Activated T-cell treated with anti-CD3 and anti-CD28 coated beads, Interleukin-2, amount 50 U/mL, for 4 hours (primary cell): Measurements from ENCODE around the gene ZNF700. TPM values are rescaled to one million over a fixed set of nuclear protein-coding genes. Genes with fewer than 3 reads are reported as not detected.
"Not testable (repeated sequence)": the region's sequence is repeated elsewhere in the genome, so short reads cannot be mapped to it uniquely, and the experiment has no call there.

Source experiments
- ATAC-seq, 2 donors: fragments of 200-7000 bp; cut with Tn5 transposase; one replicate each; pipeline ENCODE4 v1.10.0; 2021
- DNase-seq: peaks from one replicate; pipeline ENCODE4 v3.0.0-alpha.2; 2020
- H3K27me3 Mint-ChIP-seq: one replicate; pipeline ENCODE4 v1.8.0; 2021; ENCODE audit warnings: low read depth, mixed read lengths
- H3K36me3 Mint-ChIP-seq: one replicate; pipeline ENCODE4 v1.8.0; 2022; ENCODE audit warnings: mixed read lengths; ENCODE audit not compliant: insufficient read depth
- H3K4me1 Mint-ChIP-seq: one replicate; pipeline ENCODE4 v1.8.0; 2021; ENCODE audit warnings: low read depth, mixed read lengths
- H3K4me3 Mint-ChIP-seq: one replicate; pipeline ENCODE4 v1.8.0; 2021; ENCODE audit warnings: mild to moderate bottlenecking, moderate library complexity, mixed read lengths
- H3K9me3 Mint-ChIP-seq: one replicate; pipeline ENCODE4 v1.8.0; 2021; ENCODE audit warnings: mixed read lengths
- total RNA-seq, 3 donors: library from RNA; stranded (reverse); gene quantifications; one replicate each; pipeline ENCODE4 v1.2.1, GENCODE V29; 2021

Gene ZNF700
- total RNA-seq, 3 donors from 2014 or later = 6.3 to 6.4 (median 6.4) TPM

DNA sequence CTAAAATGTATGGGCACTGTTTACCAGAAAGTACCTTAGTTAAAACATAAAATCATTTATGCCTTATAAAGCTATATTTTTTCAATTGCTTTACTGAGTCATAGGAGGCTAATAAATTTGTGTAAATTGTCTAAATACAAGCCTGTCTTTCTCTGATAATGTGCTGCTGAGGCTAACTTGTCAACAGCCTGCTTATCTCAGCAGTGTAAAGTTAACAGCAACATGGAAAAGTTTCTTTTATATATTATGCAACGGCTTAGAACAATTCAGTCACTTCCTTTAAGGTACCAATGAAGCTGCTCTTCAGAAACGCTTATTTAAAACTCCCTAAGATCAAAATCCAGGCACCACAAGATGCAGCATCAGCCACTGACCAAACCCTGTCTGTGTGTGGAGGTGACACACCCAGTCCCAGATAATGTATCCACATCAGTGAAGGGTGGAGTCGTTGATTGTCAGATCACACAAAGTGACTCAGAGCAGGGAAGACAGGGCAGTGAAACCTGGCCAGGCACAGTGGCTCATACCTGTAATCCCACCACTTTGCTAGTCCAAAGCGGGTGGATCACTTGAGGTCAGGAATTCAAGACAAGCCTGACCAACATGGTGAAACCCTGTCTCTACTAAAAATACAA lies 10.4 kb upstream of the ZNF700 start:
- H3K4me3 Mint-ChIP-seq, ATAC-seq, H3K27me3 Mint-ChIP-seq, DNase-seq, H3K36me3 Mint-ChIP-seq, H3K4me1 Mint-ChIP-seq: not testable (repeated sequence)
- peaks cover 22% of the 10 kb centered on the region for H3K9me3 Mint-ChIP-seq

DNA sequence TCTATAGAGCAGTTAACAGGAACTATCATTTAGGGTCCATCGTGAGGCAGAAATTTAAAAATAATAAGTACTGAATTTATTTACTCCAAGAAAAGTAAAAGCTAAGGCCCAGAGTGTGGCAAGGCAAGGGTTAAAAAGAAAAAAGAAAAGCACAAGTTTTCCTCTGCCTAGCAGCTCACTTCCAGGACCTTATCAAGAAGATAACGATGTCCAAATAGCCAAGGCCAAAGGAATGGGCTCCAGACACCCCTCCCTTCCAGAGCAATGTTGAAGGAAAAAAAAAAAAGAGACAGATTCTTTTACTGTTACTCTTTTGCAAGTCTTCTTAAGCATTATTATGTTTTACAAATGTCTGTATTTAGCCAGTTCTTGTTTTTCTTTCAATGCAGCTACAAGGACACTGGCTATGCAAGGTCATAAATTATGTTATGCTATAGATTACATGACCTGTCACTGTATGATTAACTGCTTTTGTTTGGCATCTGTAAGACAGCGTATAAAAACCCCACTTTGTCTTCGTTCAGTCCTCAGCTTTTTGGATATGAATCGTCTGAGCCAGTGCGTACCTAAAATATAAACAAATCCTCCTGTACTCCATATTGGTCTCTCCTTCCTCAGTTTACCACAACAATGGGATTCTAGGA lies 2.9 kb upstream of the ZNF700 start:
- Mint-ChIP-seq H3K27me3 (no peaks in the 10 kb centered on the region), H3K36me3 (no peaks in the 10 kb centered on the region), H3K9me3 (no peaks in the 10 kb centered on the region), H3K4me3 (no peak overlapping the region), H3K4me1 (peaks cover 30% of the 10 kb centered on the region)
- DNase-seq (no peak), ATAC-seq (no peak)

- Mint-ChIP-seq H3K4me3 (peak overlapping the region; percentile 98), H3K4me1 (peaks cover 45% of the 10 kb centered on the region)
- not testable (repeated sequence) for H3K27me3 Mint-ChIP-seq, DNase-seq, H3K9me3 Mint-ChIP-seq, H3K36me3 Mint-ChIP-seq, ATAC-seq
Measured at GRCh38 chr19:11925651-11926187, 812 bp downstream of the ZNF700 start.

GRCh38 chr19:11927227-11927626 lies 2.3 kb downstream of the ZNF700 start:
- Mint-ChIP-seq H3K9me3 (peaks cover 4% of the 10 kb centered on the region), H3K36me3 (peaks cover 4% of the 10 kb centered on the region), H3K4me1 (peaks cover 55% of the 10 kb centered on the region), H3K27me3 (no peaks in the 10 kb centered on the region), H3K4me3 (no peak overlapping the region)
- no peak for ATAC-seq
- no peak for DNase-seq

DNA sequence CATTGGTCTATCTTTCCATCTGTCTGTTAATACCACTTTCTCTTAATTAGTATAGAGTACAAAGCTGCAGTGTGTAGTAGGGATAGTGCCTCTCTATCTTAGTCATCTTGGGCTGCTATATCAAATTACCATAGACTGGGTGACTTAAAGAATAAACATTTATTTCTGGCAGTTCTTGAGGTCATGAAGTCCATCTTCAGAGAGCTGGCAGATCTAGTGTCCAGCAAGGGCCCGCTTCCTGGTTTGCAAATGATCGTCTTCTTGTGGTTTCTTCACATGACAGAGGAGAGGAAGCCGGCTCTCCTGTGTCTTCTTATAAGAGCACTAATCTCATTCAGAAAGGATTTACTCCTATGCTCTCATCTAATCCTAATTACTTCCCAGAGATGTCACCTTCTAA lies 6.1 kb downstream of the ZNF700 start:
- no peak for ATAC-seq

GRCh38 chr19:11931513-11931912 lies 6.6 kb downstream of the ZNF700 start:
- H3K36me3 Mint-ChIP-seq = peaks cover 19% of the 10 kb centered on the region
- H3K4me1 Mint-ChIP-seq = peaks cover 36% of the 10 kb centered on the region
- no peak for ATAC-seq
- H3K27me3 Mint-ChIP-seq = no peaks in the 10 kb centered on the region
- H3K4me3 Mint-ChIP-seq = no peak overlapping the region
- no peak for DNase-seq
- H3K9me3 Mint-ChIP-seq = peaks cover 8% of the 10 kb centered on the region

More for the DNA sequence above, 6.1 kb downstream of the ZNF700 start:
- peaks cover 40% of the 10 kb centered on the region for H3K4me1 Mint-ChIP-seq
- no peaks in the 10 kb centered on the region for H3K27me3 Mint-ChIP-seq
- peaks cover 8% of the 10 kb centered on the region for H3K9me3 Mint-ChIP-seq
- H3K4me3 Mint-ChIP-seq = no peak overlapping the region
- peaks cover 16% of the 10 kb centered on the region for H3K36me3 Mint-ChIP-seq
- DNase-seq = no peak

- not testable (repeated sequence) for H3K27me3 Mint-ChIP-seq, H3K4me3 Mint-ChIP-seq, DNase-seq, ATAC-seq
- peaks cover 21% of the 10 kb centered on the region for H3K9me3 Mint-ChIP-seq
- peaks cover 50% of the 10 kb centered on the region for H3K36me3 Mint-ChIP-seq
- H3K4me1 Mint-ChIP-seq = peaks cover 19% of the 10 kb centered on the region
Measured at GRCh38 chr19:11935829-11936228, 10.9 kb downstream of the ZNF700 start.

- not testable (repeated sequence) for ATAC-seq
Measured at GRCh38 chr19:11938383-11938782, 13.5 kb downstream of the ZNF700 start.

GRCh38 chr19:11941361-11941887 lies 16.5 kb downstream of the ZNF700 start:
- H3K9me3 Mint-ChIP-seq = peaks cover 42% of the 10 kb centered on the region
- peaks cover 75% of the 10 kb centered on the region for H3K36me3 Mint-ChIP-seq
- DNase-seq, H3K4me1 Mint-ChIP-seq, H3K27me3 Mint-ChIP-seq, H3K4me3 Mint-ChIP-seq, ATAC-seq: not testable (repeated sequence)

More at GRCh38 chr19:11938383-11938782, 13.5 kb downstream of the ZNF700 start:
- Mint-ChIP-seq H3K9me3 (peaks cover 34% of the 10 kb centered on the region), H3K36me3 (peaks cover 62% of the 10 kb centered on the region)
- H3K27me3 Mint-ChIP-seq, DNase-seq, H3K4me1 Mint-ChIP-seq, H3K4me3 Mint-ChIP-seq: not testable (repeated sequence)

GRCh38 chr19:11942008-11942842 lies 17.3 kb downstream of the ZNF700 start:
- Mint-ChIP-seq H3K36me3 (peaks cover 76% of the 10 kb centered on the region), H3K9me3 (peaks cover 43% of the 10 kb centered on the region), H3K27me3 (no peaks in the 10 kb centered on the region), H3K4me3 (no peak overlapping the region), H3K4me1 (no peaks in the 10 kb centered on the region)
- DNase-seq (no peak), ATAC-seq (no peak)

- ATAC-seq (no peak), DNase-seq (no peak)
- no peaks in the 10 kb centered on the region for H3K4me1 Mint-ChIP-seq
- peaks cover 48% of the 10 kb centered on the region for H3K9me3 Mint-ChIP-seq
- H3K27me3 Mint-ChIP-seq = no peaks in the 10 kb centered on the region
- H3K4me3 Mint-ChIP-seq = no peak overlapping the region
- H3K36me3 Mint-ChIP-seq = peaks cover 79% of the 10 kb centered on the region
Measured at GRCh38 chr19:11942843-11943108, 17.9 kb downstream of the ZNF700 start.

DNA sequence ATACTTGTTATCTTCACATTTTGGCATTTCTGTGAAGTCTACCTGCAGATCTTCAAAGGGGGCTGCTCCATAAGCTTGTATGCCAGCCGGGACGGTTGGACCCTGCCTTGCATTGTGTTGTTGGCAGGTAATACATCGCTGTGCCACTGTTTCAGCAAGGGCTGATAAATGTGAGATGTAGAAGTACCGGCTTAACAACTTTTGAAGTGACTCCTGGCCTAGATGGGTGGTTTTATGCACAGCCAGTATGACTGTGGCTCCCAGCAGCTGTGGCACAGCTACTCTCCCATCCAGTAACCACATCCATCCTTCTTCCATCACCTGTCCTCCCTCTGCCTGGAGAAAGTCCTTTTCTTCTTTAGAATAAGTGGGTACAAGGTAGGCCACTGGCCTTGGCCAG lies 19.7 kb downstream of the ZNF700 start:
- ATAC-seq (no peak), DNase-seq (no peak)
- no peaks in the 10 kb centered on the region for H3K27me3 Mint-ChIP-seq
- H3K4me3 Mint-ChIP-seq = no peak overlapping the region
- peaks cover 59% of the 10 kb centered on the region for H3K9me3 Mint-ChIP-seq
- H3K36me3 Mint-ChIP-seq = peaks cover 84% of the 10 kb centered on the region
- H3K4me1 Mint-ChIP-seq = no peaks in the 10 kb centered on the region

- DNase-seq = no peak
- Mint-ChIP-seq H3K4me3 (no peak overlapping the region), H3K36me3 (peaks cover 79% of the 10 kb centered on the region), H3K9me3 (peaks cover 50% of the 10 kb centered on the region), H3K27me3 (no peaks in the 10 kb centered on the region), H3K4me1 (no peaks in the 10 kb centered on the region)
- no peak for ATAC-seq
Measured at GRCh38 chr19:11948646-11949045, 23.7 kb downstream of the ZNF700 start.

DNA sequence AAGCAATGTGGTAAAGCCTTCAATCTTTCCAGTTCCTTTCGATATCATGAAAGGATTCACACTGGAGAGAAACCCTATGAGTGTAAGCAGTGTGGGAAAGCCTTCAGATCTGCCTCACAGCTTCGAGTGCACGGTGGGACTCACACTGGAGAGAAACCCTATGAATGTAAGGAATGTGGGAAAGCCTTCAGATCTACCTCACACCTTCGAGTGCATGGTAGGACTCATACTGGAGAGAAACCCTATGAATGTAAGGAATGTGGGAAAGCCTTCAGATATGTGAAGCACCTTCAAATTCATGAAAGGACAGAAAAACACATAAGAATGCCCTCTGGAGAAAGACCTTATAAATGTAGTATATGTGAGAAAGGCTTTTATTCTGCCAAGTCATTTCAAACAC lies 24.3 kb downstream of the ZNF700 start:
- DNase-seq (no peak), ATAC-seq (no peak)
- H3K4me3 Mint-ChIP-seq = no peak overlapping the region
- no peaks in the 10 kb centered on the region for H3K27me3 Mint-ChIP-seq
- H3K36me3 Mint-ChIP-seq = peaks cover 75% of the 10 kb centered on the region
- peaks cover 52% of the 10 kb centered on the region for H3K9me3 Mint-ChIP-seq
- H3K4me1 Mint-ChIP-seq = no peaks in the 10 kb centered on the region
